ENCODE results near the gene DCAF7. TPM values are rescaled to one million over a fixed set of nuclear protein-coding genes. Genes with fewer than 3 reads are reported as not detected.

Gene DCAF7
- total and polyA plus RNA-seq, 2 of the 4 experiments (the other 2 are of a cell fraction): 40.9 to 52.8 TPM

DNA sequence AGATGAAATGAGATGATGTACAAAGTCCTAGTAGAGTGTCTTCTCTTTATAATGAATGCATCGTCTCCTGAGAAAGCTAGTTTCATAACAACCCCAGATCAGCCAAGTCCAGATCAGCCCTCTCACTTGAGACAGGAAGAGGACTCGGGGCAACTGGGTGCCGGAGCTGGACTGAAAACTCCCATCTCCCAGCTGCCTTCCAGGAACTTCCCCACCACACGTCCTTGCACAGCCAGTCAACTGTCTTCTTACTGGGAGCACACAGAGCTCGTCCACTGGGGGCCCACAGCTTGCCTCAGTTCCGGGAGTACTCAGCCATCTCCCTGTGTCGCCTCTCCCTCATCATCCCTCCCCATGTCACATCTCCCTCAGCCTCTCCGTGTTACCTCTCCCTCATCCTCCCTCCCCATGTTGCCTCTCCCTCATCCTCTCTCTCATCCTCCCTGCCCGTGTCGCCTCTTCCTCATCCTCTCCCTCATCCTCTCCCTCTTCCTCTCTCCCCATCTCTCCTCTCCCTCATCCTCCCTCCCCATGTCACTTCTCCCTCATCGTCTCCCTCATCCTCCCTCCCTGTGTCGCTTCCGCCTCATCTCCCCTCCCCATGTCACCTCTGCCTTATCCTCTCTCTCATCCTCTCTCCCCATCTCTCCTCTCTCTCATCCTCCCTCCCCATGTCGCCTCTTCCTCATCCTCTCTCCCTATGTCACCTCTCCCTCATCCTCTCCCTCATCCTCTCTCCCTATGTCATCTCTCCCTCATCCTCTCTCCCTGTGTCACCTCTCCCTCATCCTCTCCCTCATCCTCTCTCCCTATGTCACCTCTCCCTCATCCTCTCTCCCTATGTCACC, 49.5 kb upstream of the DCAF7 start:
- H3K14ac ChIP-seq (replicated peaks; ENCODE audit: low read depth, low read length): peak overlapping the region; percentile 10; the same call in 1 of the 2 replicates
- H4K91ac ChIP-seq (ENCODE audit: insufficient read depth, low read depth, low read length): peak overlapping the region; percentile 56
- H3K9me3 ChIP-seq (ENCODE audit: control insufficient read depth, insufficient read depth, low read length): peaks cover 3% of the 10 kb centered on the region; the same call in 1 of the 2 replicates
- in situ Hi-C loops (cut with MboI; ENCODE audit: low sequenced_read_pairs) (no loop called here), intact Hi-C loops (cut with micrococcal nuclease) (no loop called here), dilution Hi-C loops (cut with HindIII; ENCODE audit: low sequenced_read_pairs, unreplicated experiment) (no loop called here)
- WGBS, 2 experiments (ENCODE audit: extremely low coverage in 2 of 2, insufficient read length in 1 of 2): 72 to 100% methylated on average over 1 to 11 of the region's 14 CpGs
- ATAC-seq (ENCODE audit: low read depth) (no peak), DNase-seq (no peak)
- H3K27ac ChIP-seq (ENCODE audit: insufficient read depth, low read length): no peak overlapping the region
- ChIA-PET CTCF (no interaction called here), POLR2A (ENCODE audit: unreplicated experiment) (no interaction called here)
- no peak overlapping the region for H3K56ac ChIP-seq (ENCODE audit: extremely low read depth, insufficient read depth, low read length)
- H3K4ac ChIP-seq (ENCODE audit: low read depth, low read length): peak overlapping the region; percentile 83
- H4K20me1 ChIP-seq (ENCODE audit: insufficient read depth, low read length): no peaks in the 10 kb centered on the region
- H2AK9ac ChIP-seq (replicated peaks; ENCODE audit: low read depth, low read length, poor library complexity): peak overlapping the region; percentile 34
- peak overlapping the region; percentile 24 for H2AFZ ChIP-seq (replicated peaks; ENCODE audit: low read length, poor library complexity)
- H4K8ac ChIP-seq (ENCODE audit: low read depth in 2 of 2, low read length in 2 of 2): peak overlapping the region; percentile 22 to 59; a peak in 3 of 4 replicates
- H3K27me3 ChIP-seq (ENCODE audit: control insufficient read depth, insufficient read depth, low read length): peaks cover 2% of the 10 kb centered on the region; the same call in 1 of the 2 replicates
- H3K9me1 ChIP-seq (ENCODE audit: insufficient read depth, low read length): peaks cover 18% of the 10 kb centered on the region
- H2BK120ac ChIP-seq (ENCODE audit: low read depth, low read length): peak overlapping the region; percentile 78
- no peaks in the 10 kb centered on the region for H3K36me3 ChIP-seq (ENCODE audit: control insufficient read depth, insufficient read depth, low read length)
- H3K4me3 ChIP-seq (ENCODE audit: insufficient read depth, low read depth, low read length): no peak overlapping the region
- peak overlapping the region; percentile 11; the same call in 1 of the 2 replicates for H3K23ac ChIP-seq (ENCODE audit: low read depth, low read length)
- H3K4me1 ChIP-seq (ENCODE audit: control insufficient read depth, insufficient read depth, low read length): peaks cover 16% of the 10 kb centered on the region
- H3K79me1 ChIP-seq (ENCODE audit: low read depth in 1 of 2, low read length in 2 of 2): peaks cover 0 to 2% of the 10 kb centered on the region in 2 experiments; a peak in 1 of 4 replicates
- no TSS peak for BruUV-seq (replicated peaks)
- peak overlapping the region; percentile 99 for H2AK5ac ChIP-seq (ENCODE audit: low read depth, low read length)
- peak overlapping the region; percentile 45; the same call in 1 of the 2 replicates for H4K5ac ChIP-seq (ENCODE audit: low read depth, low read length)
- peak overlapping the region; percentile 90; the same call in 2 of the 3 replicates for H2BK15ac ChIP-seq (ENCODE audit: low read depth, low read length)
- H3K4me2 ChIP-seq (ENCODE audit: low read depth, low read length): no peak overlapping the region
- H2BK5ac ChIP-seq (ENCODE audit: low read depth, low read length, poor library complexity, severe bottlenecking): no peak overlapping the region
- H3K9ac ChIP-seq (ENCODE audit: low read depth, low read length): no peak overlapping the region
- H2BK20ac ChIP-seq (ENCODE audit: low read depth, low read length): peak overlapping the region; percentile 79
- TF ChIP-seq MAZ (IDR thresholded peaks at IDR 0.05; ENCODE audit: borderline replicate concordance, low read depth, low read length): no peak
- H3K18ac ChIP-seq (ENCODE audit: low read depth, low read length): peak overlapping the region; percentile 20; the same call in 1 of the 2 replicates

Data from IMR-90 (cell line).